ENCODE results near the gene PGA4. TPM values are rescaled to one million over a fixed set of nuclear protein-coding genes. Genes with fewer than 3 reads are reported as not detected.

The PGA4 gene
- polyA plus RNA-seq, 2 of the 4 experiments (the other 2 are of a cell fraction) = not detected

GRCh38 chr11:61172888-61173287, 49.3 kb upstream of the PGA4 start:
- POLR2A ChIA-PET = no interaction called here
- CTCF ChIA-PET = interaction anchor here (1.1 to 6.9 kb wide), 4 partner anchors 15 to 398 kb away, joined by 3 to 56 read pairs (median 8); no protein-coding TSS in a partner anchor
- no peaks in the 10 kb centered on the region for H3K9me3 ChIP-seq
- ATAC-seq = no peak
- no peak overlapping the region for H3K4me2 ChIP-seq
- FAIRE-seq = no peak
- DNase-seq (ENCODE audit: low read depth in 1 of 2, low spot score in 1 of 2) = no peak
- no peak overlapping the region for H3K4me3 ChIP-seq
- H3K27ac ChIP-seq = no peak overlapping the region
- H3K4me1 ChIP-seq = no peaks in the 10 kb centered on the region
- WGBS (ENCODE audit: missing lambda C conversion rate) = 41% methylated on average over 3 of the region's 3 CpGs
- no peak for TF ChIP-seq ATOH8 (CRISPR knock-in tag; IDR thresholded peaks at IDR 0.05; ENCODE audit: low read depth)
- no peak for TF ChIP-seq PBX3 (IDR thresholded peaks at IDR 0.05)
- TF ChIP-seq CHD2 (IDR thresholded peaks at IDR 0.05; ENCODE audit: low read length, partially characterized antibody) = no peak
- no peak for TF ChIP-seq HMGXB4 (CRISPR knock-in tag; IDR thresholded peaks at IDR 0.05; ENCODE audit: borderline replicate concordance)
- no peak for TF ChIP-seq CBX8 (IDR thresholded peaks at IDR 0.05)
- TF ChIP-seq HOXA7 (CRISPR knock-in tag; IDR thresholded peaks at IDR 0.05) = no peak
- TF ChIP-seq SREBF2 (IDR thresholded peaks at IDR 0.05) = no peak
- no peak for TF ChIP-seq BCL3 (IDR thresholded peaks at IDR 0.05)
- no peak for TF ChIP-seq HDAC2 (IDR thresholded peaks at IDR 0.05)
- TF ChIP-seq HOXB13 (CRISPR knock-in tag; IDR thresholded peaks at IDR 0.05; ENCODE audit: low read depth) = no peak
- TF ChIP-seq RARB (CRISPR knock-in tag; IDR thresholded peaks at IDR 0.05) = no peak
- no peak for TF ChIP-seq JUNB (IDR thresholded peaks at IDR 0.05)
- no peak for TF ChIP-seq CBX2 (IDR thresholded peaks at IDR 0.05; ENCODE audit: borderline replicate concordance, low read depth)
- TF ChIP-seq MAX (IDR thresholded peaks at IDR 0.05) = no peak
- no peak for TF ChIP-seq ESRRA (IDR thresholded peaks at IDR 0.05; ENCODE audit: borderline replicate concordance, low read length)
- TF ChIP-seq PHF8 (IDR thresholded peaks at IDR 0.05; ENCODE audit: borderline replicate concordance, low read depth) = no peak
- TF ChIP-seq USF2 (IDR thresholded peaks at IDR 0.05) = no peak
- TF ChIP-seq MAZ (IDR thresholded peaks at IDR 0.05; ENCODE audit: borderline replicate concordance, low read depth, low read length) = no peak
- TF ChIP-seq E2F6 (IDR thresholded peaks at IDR 0.05; ENCODE audit: borderline replicate concordance, low read depth) = no peak

- TF ChIP-seq POLR2AphosphoS2 (conservative IDR thresholded peaks at IDR 0.05; ENCODE audit: low read length) (no peak), RAD21 (conservative IDR thresholded peaks at IDR 0.05 in 1 of 2, IDR thresholded peaks at IDR 0.05 in 1 of 2) (peak; percentile 50 to 59; a peak in 4 of 5 replicates), CTCF (IDR thresholded peaks at IDR 0.05) (peak; percentile 27; the same call in 1 of the 3 replicates), SREBF2 (IDR thresholded peaks at IDR 0.05) (no peak), SMC3 (IDR thresholded peaks at IDR 0.05) (peak; percentile 12; the same call in 1 of the 3 replicates), EP300 (IDR thresholded peaks at IDR 0.05) (no peak)
- H3K4me3 ChIP-seq = no peak overlapping the region
- CTCF ChIA-PET = interaction anchor here (0.7 to 6.9 kb wide), 9 partner anchors 10 to 408 kb away, joined by 3 to 56 read pairs (median 3); no protein-coding TSS in a partner anchor
- WGBS (ENCODE audit: missing lambda C conversion rate) = 16% methylated on average over 4 of the region's 4 CpGs
- no peaks in the 10 kb centered on the region for H3K4me1 ChIP-seq
- no peak overlapping the region for H3K4me2 ChIP-seq
- no peak overlapping the region for H3K27ac ChIP-seq
- FAIRE-seq (no peak), DNase-seq (ENCODE audit: low read depth in 1 of 2, low spot score in 1 of 2) (peak in 1 of 2 experiments; percentile 49), ATAC-seq (peak; percentile 44 to 80; a peak in 4 of 6 replicates)
- H3K9me3 ChIP-seq = no peaks in the 10 kb centered on the region
- POLR2A ChIA-PET = no interaction called here
Observed at GRCh38 chr11:61173456-61173855, 48.7 kb upstream of the PGA4 start.

Data from A549 (cell line).